Skin of body (tissue), 3 donors: ENCODE results near the gene SUPT3H. TPM values are rescaled to one million over a fixed set of nuclear protein-coding genes. Genes with fewer than 3 reads are reported as not detected.

Source experiments
- DNase-seq: peaks from one replicate; lab custom pipeline; 2025; lab: John Stamatoyannopoulos, UW
- small RNA-seq: library from RNA; depleted of rRNA; stranded (forward); fragments of <200 nt; gene quantifications from one replicate; pipeline ENCODE3, GENCODE V24; 2014; ENCODE audit warnings: low replicate concordance
- total RNA-seq: library from RNA; depleted of rRNA; stranded (reverse); fragments of >200 nt; gene quantifications from one replicate; pipeline ENCODE4 v1.2.3, GENCODE V29; 2014

The SUPT3H gene
- total RNA-seq, 1 donor from 2014 or later, result 6.9 TPM

DNA sequence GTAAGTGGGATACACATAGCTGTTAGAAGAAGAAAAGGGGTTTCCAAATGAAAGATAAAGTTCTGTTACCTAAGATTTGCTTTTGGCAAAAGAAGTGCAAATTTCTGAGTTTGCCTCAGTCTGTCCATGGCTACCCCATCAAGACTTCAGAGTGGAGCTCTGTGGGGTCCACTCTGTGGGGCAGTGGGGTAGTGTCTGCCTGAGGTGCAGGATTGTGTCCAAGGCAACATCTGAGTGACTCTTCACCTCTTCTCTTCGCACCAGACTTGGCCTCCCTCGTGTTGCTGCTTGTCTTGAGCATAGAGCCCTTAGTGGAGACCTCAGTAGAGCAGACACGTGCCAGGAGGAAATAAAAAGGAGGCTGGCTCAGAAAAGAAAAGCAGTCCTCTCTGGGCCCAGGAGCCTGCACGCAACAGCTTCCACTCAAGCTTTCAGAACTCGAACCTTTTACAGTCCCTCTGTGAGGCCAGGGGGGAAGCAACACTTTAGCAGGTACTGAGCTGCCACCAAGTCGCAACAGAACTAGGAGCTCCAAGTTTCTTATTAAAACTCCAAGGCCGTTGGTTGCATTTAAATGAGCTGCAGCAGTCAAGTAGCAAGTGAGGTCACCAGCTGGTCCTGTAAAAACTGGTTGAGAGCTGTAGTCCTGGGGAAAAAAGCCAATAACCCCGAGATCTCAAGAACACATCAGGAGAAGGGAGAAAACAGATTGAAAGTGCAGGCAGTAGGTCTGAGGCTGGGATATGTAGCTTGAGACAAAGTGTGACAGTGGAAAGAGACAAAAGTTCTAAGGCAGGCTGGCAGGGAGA, 576.7 kb downstream of the SUPT3H start:
- DNase-seq, result no peak

DNA sequence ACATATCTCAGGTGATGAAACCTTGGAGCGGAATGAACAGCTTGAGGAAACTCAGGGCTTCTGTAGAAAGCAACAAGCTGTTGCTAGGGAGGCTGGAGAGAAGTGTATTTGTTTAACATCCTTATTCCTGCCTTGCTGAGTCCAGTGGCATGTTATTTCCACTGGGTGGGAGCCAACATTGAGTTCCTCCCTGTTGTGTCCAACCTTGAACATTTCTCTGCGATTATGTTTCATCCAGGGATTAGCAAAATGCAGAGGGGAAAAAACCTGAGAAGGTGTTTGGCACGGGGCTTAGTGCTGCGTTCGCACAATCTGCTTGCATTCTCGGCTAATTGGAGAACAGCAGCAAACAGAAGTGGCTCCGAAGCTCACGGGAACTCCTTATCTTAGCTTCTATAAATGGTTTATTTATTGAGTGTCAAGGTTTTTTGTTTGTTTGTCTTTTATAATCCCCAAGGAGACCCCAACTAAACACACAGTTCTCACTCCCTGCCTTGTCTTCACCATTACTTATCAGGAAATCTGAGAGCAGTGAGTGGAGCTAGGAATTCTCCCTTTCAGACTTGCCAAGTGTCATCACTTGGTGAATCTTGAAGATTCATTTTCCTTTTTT, 577.5 kb downstream of the SUPT3H start:
- no peak for DNase-seq

DNA sequence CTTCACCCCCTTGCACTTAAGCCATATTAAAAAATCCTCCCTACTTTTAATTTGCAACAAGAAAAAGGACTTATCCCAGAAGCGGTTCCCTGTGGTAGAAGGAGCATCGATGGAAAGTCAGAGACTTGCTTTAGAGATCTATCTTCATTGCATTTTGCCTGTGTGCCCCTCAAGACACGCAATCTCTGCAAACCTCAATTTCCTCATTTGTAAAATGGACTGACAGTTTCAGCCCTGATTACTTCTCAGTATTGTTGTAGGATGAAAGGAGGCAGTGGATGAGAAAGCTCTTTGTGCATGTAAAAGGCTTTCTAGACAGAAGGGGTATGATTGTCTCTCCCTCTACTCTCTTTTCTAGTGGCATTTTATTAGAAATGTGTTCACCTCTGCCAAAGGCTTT, 580.0 kb downstream of the SUPT3H start:
- DNase-seq, result no peak

DNA sequence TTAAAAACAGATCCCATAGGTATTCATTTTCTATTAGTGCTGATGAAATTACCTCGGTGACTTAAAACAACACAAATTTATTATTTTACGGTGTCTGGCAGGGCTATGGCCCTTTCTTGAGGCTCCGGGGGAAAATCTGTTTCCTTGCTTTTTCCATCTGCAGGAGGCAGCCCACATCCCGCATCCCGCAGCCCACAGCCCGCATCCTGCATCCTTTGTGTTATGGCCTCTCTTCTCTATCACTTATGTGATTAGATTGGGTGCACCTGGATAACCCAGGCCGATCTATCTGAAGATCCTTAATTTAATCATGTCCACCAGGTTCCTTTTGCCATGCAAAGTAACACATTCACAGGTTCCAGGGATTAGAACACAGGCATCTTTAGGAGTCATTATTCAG, 582.4 kb downstream of the SUPT3H start:
- DNase-seq, result no peak

- no peak for DNase-seq
Measured at GRCh38 chr6:44789806-44790205, 587.9 kb downstream of the SUPT3H start.

DNA sequence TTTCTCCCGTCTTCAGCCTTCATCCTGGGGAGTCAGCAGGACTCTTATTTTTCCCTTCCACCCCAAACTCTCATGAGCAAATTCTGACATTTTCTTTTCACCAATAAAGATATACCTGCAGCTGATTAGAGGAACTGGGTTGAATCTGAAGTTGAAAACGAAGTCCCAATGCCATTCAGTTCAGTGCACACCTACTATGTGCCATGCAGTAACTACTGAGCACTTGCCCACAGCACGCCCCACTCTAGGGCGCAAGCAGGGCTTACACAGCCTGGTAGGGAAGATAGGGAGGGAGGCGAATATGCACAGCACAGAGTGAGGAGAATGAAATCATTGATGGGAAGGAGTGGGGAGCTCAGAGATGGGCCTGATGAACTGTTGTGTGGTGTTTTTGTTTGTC, 588.7 kb downstream of the SUPT3H start:
- no peak for DNase-seq

DNA sequence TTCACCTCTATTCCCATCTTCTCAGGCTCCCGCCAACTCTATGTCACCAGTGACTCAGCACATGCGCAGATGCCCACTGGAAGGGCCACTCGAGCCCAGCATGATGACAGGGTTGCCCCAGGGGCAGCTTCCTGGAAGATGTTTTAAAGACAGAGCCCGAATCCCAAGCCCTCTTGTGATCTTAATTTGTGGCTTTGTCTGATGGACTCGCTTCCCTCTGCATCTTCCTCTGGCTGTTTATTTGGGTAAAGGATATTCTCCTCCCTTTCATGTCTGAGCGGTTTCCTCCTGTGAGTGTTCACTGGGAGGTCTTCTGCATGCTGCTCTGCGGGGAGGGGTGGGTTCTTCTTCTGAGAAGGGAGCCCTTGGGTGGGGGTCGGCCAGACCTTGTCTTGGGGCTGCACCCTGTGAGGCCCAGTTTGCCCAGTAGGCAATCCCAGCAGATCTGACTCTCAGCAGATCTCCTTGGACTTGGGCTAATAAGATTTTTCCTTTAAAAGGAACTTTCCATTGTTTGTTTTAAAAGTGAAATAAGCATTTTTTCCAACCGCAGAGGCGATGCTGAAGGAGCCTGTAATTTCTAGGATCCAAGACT, 589.2 kb downstream of the SUPT3H start:
- no peak for DNase-seq

DNA sequence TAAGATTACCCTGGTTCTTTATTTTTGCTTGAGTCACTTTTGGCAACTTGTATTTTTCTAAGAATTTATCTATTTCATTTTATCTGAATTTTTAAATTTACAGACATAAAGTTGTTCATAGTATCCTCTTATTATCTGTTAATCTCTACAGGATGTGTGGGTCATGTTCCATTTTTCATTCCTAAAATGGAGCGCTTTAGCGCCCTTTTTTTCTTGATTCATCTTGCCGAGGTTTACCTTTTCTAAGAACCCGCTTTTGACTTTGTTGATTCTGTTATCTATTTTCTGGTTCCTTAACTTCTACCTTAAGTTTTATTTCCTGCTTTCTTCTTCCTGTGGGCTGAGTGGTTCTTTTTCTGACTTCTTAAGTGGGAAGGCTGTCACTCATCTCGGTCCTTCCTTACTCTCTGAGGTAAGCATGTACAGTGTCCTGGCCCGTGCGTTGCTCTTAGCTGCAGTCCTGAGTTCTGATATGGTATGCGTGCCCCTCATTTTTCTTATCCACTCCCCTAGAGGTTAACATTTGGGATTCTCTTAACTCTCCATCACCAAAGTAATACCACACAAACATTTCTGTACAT, 590.4 kb downstream of the SUPT3H start:
- DNase-seq, result no peak

DNA sequence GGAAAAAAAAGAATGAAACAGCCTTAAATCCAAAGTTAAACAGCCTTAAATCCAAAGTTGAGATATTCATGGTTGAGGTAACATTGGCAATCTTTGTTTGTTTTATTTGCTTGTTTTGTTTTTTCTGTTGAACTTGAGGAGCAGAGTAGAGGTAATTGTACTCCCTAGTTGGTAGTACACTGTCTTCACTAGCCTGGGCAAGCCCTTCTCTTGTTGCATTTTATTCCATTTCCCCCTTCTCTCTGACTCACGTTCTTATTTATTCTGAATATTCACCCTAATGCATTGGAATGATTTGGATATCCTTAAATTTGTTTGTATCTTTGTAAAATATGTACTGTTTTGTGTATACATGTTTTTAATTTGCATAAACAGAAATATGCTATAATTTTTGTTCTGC, 592.6 kb downstream of the SUPT3H start:
- DNase-seq, result no peak

GRCh38 chr6:44784195-44784594, 593.5 kb downstream of the SUPT3H start:
- no peak for DNase-seq

DNA sequence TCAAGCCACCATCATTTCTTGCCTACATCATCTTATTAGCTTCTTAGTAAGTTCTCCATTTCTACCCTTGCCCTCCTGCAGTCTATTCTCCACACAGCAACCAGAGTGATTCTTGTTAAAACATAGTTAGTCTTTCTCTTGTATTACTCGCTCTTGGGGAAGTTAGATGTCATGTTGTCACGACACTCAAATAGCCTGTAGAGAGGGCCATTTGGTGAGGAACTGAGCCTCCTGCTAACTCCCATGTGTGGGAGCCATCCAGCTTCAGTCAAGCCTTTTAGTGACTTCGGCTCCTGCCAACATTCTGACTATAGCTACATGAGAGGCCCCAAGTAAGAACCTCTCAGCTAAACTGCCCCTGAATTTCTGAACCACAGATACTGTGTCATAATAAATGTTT, 594.8 kb downstream of the SUPT3H start:
- DNase-seq, result no peak

DNA sequence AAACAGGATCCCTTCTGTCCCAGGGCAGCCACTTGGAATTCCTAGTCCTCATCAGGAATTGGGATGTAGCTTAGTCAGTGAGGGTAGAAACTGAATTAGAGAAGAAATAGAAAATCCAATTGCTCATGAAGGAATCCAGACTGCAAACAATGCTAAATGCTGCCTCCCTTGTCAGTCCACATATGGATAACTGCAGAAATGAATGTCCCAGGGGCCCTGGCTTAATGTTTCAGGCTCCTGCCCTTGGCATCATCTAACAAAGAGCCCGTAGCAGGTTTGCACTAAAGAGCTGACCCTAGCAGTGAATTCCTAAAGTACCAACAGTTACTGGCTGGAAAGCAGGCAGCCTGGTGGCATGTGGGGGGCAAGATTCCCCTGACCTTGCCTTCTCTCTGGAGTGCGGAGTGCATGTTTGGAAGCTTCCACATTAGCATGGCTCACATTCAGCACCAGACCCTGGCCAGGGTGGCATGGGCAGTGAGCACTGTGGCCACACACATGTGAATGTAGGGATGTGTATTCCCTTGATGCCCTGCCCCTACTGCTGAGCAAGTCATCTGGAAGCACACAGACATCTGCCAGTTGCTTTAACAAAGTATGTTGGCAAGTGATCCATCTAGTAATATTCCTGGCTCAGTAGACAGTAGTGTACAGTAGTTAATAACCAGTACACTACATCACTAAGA, 595.7 kb downstream of the SUPT3H start:
- no peak for DNase-seq

DNA sequence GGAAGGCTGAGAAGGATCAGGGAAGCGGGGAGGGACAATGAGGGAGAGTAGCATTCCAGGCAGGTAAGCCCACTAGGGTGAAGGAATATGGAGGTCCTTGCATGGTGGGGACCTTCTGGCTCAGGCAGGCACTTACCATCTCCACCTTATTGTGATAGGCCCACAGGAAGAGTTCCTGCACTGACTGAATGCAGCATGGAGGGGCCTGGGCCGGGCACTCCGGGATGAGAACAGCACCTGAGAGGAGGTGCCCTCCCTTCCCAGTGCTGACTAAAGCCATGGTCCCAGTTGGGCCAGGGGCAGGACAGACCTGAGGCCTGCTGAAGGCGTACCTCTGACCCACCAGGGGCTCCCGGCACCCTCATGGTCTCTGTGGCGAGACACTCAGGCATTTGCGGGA, 597.6 kb downstream of the SUPT3H start:
- DNase-seq, result no peak

DNA sequence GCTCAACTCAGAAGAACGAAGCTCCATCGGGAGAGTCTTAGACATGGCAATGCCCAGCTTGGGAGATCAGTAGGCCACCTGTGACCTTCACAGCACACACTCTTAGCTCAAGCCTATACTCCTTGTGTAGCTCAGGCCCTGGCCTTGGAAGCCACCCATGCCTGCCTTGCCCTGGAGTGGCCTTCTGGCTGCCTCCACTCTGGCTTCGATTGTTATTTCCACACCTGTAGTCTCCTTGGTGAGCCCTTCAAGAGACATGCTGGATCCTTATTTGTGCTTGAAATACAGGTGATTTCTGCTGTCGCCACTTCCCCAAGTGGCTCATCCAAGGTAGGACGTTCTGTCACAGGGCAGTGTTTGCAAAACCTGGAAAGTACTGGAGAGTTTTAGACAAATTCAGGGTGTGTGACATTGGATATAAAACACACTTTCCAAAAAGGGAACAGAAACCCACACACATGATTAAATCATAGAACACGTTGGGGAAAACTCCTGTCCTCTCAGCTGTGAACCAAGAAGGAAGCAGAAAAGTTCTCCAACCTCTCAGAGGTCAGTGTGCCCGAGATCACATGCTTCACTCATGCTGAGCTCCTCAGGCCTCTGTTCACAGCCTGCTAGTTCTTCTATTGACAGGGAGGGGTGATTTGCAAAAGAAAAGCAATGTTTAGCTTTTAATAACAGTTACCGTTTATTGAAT, 598.5 kb downstream of the SUPT3H start:
- DNase-seq, result no peak

Small RNA genes within 50 kb of the gene (small RNA-seq; reads per million reads assigned to genes)
- not detected for gene MIR586

Other genes starting within 250 kb of the SUPT3H start
- 2.9 TPM for gene RUNX2, start 49.6 kb downstream of the SUPT3H start, total RNA-seq